Fibroblast of lung (primary cell): ENCODE results near the gene TOPBP1. TPM values are rescaled to one million over a fixed set of nuclear protein-coding genes. Genes with fewer than 3 reads are reported as not detected.

Experiments used
- DNase-seq, 2 donors: peaks; one replicate each; pipeline versions ENCODE4 v3.0.0 to v3.0.0-alpha.2; 2010; ENCODE audit warnings: low read depth in 2 of 2
- H2AFZ ChIP-seq: 2 replicates; pipeline ENCODE4 v1.5.1; 2012; ENCODE audit warnings: low read length, control low read depth, inconsistent platforms
- H3K27ac ChIP-seq: 2 replicates; pipeline ENCODE4 v1.5.1; 2011; ENCODE audit warnings: low read length, control low read depth; ENCODE audit not compliant: insufficient read depth
- H3K27me3 ChIP-seq: 2 replicates; pipeline ENCODE4 v1.5.1; 2011; ENCODE audit warnings: mild to moderate bottlenecking, low read length; ENCODE audit not compliant: control insufficient read depth, insufficient read depth
- H3K36me3 ChIP-seq: 2 replicates; pipeline ENCODE4 v1.5.1; 2011; ENCODE audit warnings: low read length; ENCODE audit not compliant: control insufficient read depth, insufficient read depth
- H3K4me1 ChIP-seq: 2 replicates; pipeline ENCODE4 v1.5.1; 2011; ENCODE audit warnings: low read length; ENCODE audit not compliant: control insufficient read depth, insufficient read depth; ENCODE audit errors: extremely low read depth
- H3K4me2 ChIP-seq: 2 replicates; pipeline ENCODE4 v1.5.1; 2011; ENCODE audit warnings: low read length, control low read depth; ENCODE audit not compliant: insufficient read depth; ENCODE audit errors: extremely low read depth
- H3K4me3 ChIP-seq, 4 experiments: fragments of 200-600 bp in 1 of 4; sonication (generic) in 1 of 4; replicated peaks in 1 of 4; 2 replicates each; pipeline ENCODE4 v1.5.1; 2011 to 2016; ENCODE audit warnings: low read length in 4 of 4, low read depth in 3 of 4, mild to moderate bottlenecking in 3 of 4, control low read depth in 2 of 4, inconsistent platforms in 1 of 4, mixed read lengths in 1 of 4; ENCODE audit not compliant: insufficient read depth in 1 of 4; ENCODE audit errors: control extremely low read depth in 1 of 4
- H3K79me2 ChIP-seq: 2 replicates; pipeline ENCODE4 v1.5.1; 2012; ENCODE audit warnings: mild to moderate bottlenecking, low read length, inconsistent platforms; ENCODE audit not compliant: control insufficient read depth, insufficient read depth
- H3K9ac ChIP-seq: 2 replicates; pipeline ENCODE4 v1.5.1; 2011; ENCODE audit warnings: mild to moderate bottlenecking, low read length, control low read depth; ENCODE audit not compliant: insufficient read depth
- H3K9me3 ChIP-seq: 2 replicates; pipeline ENCODE4 v1.5.1; 2012; ENCODE audit warnings: low read depth, low read length; ENCODE audit not compliant: control insufficient read depth, insufficient read depth
- H4K20me1 ChIP-seq: 2 replicates; pipeline ENCODE4 v1.5.1; 2011; ENCODE audit warnings: low read length; ENCODE audit not compliant: control insufficient read depth, insufficient read depth; ENCODE audit errors: extremely low read depth
- CTCF ChIP-seq, 2 donors: IDR thresholded peaks in 1 of 2; conservative IDR thresholded peaks in 1 of 2; 1 replicate in 1 of 2; 2 replicates in 1 of 2; pipeline ENCODE4 v1.5.1; 2011 to 2012; ENCODE audit warnings: low read length in 2 of 2, control low read depth in 1 of 2, inconsistent platforms in 1 of 2, low read depth in 1 of 2, mild to moderate bottlenecking in 1 of 2
- EZH2 ChIP-seq: IDR thresholded peaks from 2 replicates; pipeline ENCODE4 v1.5.1; 2012; ENCODE audit warnings: low read length, control low read depth, mild to moderate bottlenecking; ENCODE audit errors: missing control alignments
- polyA plus RNA-seq, 2 donors: library from polyadenylated mRNA; depleted of rRNA in 1 of 2; stranded (reverse) in 1 of 2; unstranded in 1 of 2; fragments of >200 nt; gene quantifications; 2 replicates each; pipeline ENCODE4 v1.2.1, GENCODE V29; 2011 to 2012; ENCODE audit warnings: missing spikeins in 1 of 2
- total RNA-seq: library from RNA; depleted of rRNA; stranded (reverse); fragments of >200 nt; gene quantifications from 2 replicates; pipeline ENCODE4 v1.2.1, GENCODE V29; 2014

TOPBP1 gene
- total and polyA plus RNA-seq, 2 donors (not counting 1 experiment from before 2014, with no cell fraction given), result 15.2 to 20.8 TPM

- no peaks in the 10 kb centered on the region for H3K27me3 ChIP-seq
- TF ChIP-seq EZH2 (no peak), CTCF (conservative IDR thresholded peaks at IDR 0.05 in 1 of 2, IDR thresholded peaks at IDR 0.05 in 1 of 2; ENCODE audit: low read depth in 1 of 2, low read length in 2 of 2) (peak; percentile 55 to 64)
- H3K9me3 ChIP-seq, result no peaks in the 10 kb centered on the region
- no peaks in the 10 kb centered on the region for H4K20me1 ChIP-seq
- H3K4me3 ChIP-seq, result no peak overlapping the region
- H3K4me1 ChIP-seq, result no peaks in the 10 kb centered on the region
- no peak overlapping the region for H2AFZ ChIP-seq
- peak overlapping the region; percentile 15 for H3K4me2 ChIP-seq
- peaks cover 30% of the 10 kb centered on the region for H3K79me2 ChIP-seq
- no peak overlapping the region for H3K27ac ChIP-seq
- no peak overlapping the region for H3K9ac ChIP-seq
- peak; percentile 47 to 56 for DNase-seq
- H3K36me3 ChIP-seq, result no peaks in the 10 kb centered on the region
Measured at GRCh38 chr3:133663569-133664313, 2.0 kb upstream of the TOPBP1 start.

- peak overlapping the region; percentile 87 for H3K9ac ChIP-seq
- peak overlapping the region; percentile 82 to 99 (median 86) for H3K4me3 ChIP-seq
- no peaks in the 10 kb centered on the region for H3K9me3 ChIP-seq
- TF ChIP-seq CTCF (conservative IDR thresholded peaks at IDR 0.05 in 1 of 2, IDR thresholded peaks at IDR 0.05 in 1 of 2; ENCODE audit: low read depth in 1 of 2, low read length in 2 of 2) (no peak), EZH2 (no peak)
- peak; percentile 17 to 50 for DNase-seq
- H2AFZ ChIP-seq, result peak overlapping the region; percentile 22
- peaks cover 32% of the 10 kb centered on the region for H3K79me2 ChIP-seq
- no peaks in the 10 kb centered on the region for H3K27me3 ChIP-seq
- no peaks in the 10 kb centered on the region for H4K20me1 ChIP-seq
- peak overlapping the region; percentile 61 for H3K4me2 ChIP-seq
- H3K27ac ChIP-seq, result peak overlapping the region; percentile 90
- H3K4me1 ChIP-seq, result no peaks in the 10 kb centered on the region
- H3K36me3 ChIP-seq, result no peaks in the 10 kb centered on the region
Measured at GRCh38 chr3:133662278-133662651, 524 bp upstream of the TOPBP1 start.

GRCh38 chr3:133659806-133660205 is 1.9 kb downstream of the TOPBP1 start:
- Histone ChIP-seq H3K9ac (no peak overlapping the region), H3K9me3 (no peaks in the 10 kb centered on the region), H3K4me2 (no peak overlapping the region), H3K4me1 (no peaks in the 10 kb centered on the region), H2AFZ (no peak overlapping the region), H3K79me2 (peaks cover 32% of the 10 kb centered on the region), H3K36me3 (peaks cover 1% of the 10 kb centered on the region), H3K27ac (no peak overlapping the region), H3K4me3 (no peak overlapping the region), H4K20me1 (no peaks in the 10 kb centered on the region), H3K27me3 (no peaks in the 10 kb centered on the region)
- DNase-seq, result no peak
- TF ChIP-seq EZH2 (no peak), CTCF (conservative IDR thresholded peaks at IDR 0.05 in 1 of 2, IDR thresholded peaks at IDR 0.05 in 1 of 2; ENCODE audit: low read depth in 1 of 2, low read length in 2 of 2) (no peak)
